Smooth muscle cell (in vitro differentiated cells): Measurements from ENCODE around the gene FBXW12. TPM values are rescaled to one million over a fixed set of nuclear protein-coding genes. Genes with fewer than 3 reads are reported as not detected.

ENCODE experiments used
- DNase-seq: peaks from one replicate; lab custom pipeline; 2025; ENCODE audit not compliant: unreplicated experiment; lab: John Stamatoyannopoulos, UW
- H2AFZ ChIP-seq: fragments of 200-600 bp; sonication (generic); 2 replicates; pipeline ENCODE4 v1.6.0; 2016; ENCODE audit warnings: antibody characterized with exemption, low read depth, mild to moderate bottlenecking
- H3F3A ChIP-seq: fragments of 200-600 bp; sonication (generic); 2 replicates; pipeline ENCODE4 v1.6.0; 2017; ENCODE audit warnings: antibody characterized with exemption, low read depth
- H3K27ac ChIP-seq: fragments of 200-600 bp; sonication (generic); 2 replicates; pipeline ENCODE4 v1.5.1; 2016; ENCODE audit warnings: low read depth, mild to moderate bottlenecking
- H3K27me3 ChIP-seq: fragments of 200-600 bp; sonication (generic); 2 replicates; pipeline ENCODE4 v1.6.1; 2016; ENCODE audit warnings: low read depth, mild to moderate bottlenecking
- H3K36me3 ChIP-seq: fragments of 200-600 bp; sonication (generic); 2 replicates; pipeline ENCODE4 v1.5.1; 2016; ENCODE audit warnings: low read depth
- H3K4me1 ChIP-seq: fragments of 200-600 bp; sonication (generic); 2 replicates; pipeline ENCODE4 v1.5.1; 2016; ENCODE audit warnings: low read depth
- H3K4me2 ChIP-seq: fragments of 200-600 bp; sonication (generic); 2 replicates; pipeline ENCODE4 v1.6.0; 2016; ENCODE audit warnings: mild to moderate bottlenecking
- H3K4me3 ChIP-seq: fragments of 200-600 bp; sonication (generic); 2 replicates; pipeline ENCODE4 v1.5.1; 2016; ENCODE audit warnings: mild to moderate bottlenecking
- H3K79me2 ChIP-seq: fragments of 200-600 bp; sonication (generic); 2 replicates; pipeline ENCODE4 v1.6.0; 2016; ENCODE audit warnings: low read depth, mild to moderate bottlenecking
- H3K9ac ChIP-seq: fragments of 200-600 bp; sonication (generic); 2 replicates; pipeline ENCODE4 v1.6.0; 2016; ENCODE audit warnings: low read depth
- H3K9me3 ChIP-seq: fragments of 200-600 bp; sonication (generic); replicated peaks from 2 replicates; pipeline ENCODE4 v1.5.1; 2016; ENCODE audit warnings: low read depth
- H4K20me1 ChIP-seq: fragments of 200-600 bp; sonication (generic); 2 replicates; pipeline ENCODE4 v1.6.0; 2016; ENCODE audit warnings: low read depth
- WGBS: methylation state at CpG from one replicate; pipeline ENCODE4 v1.1.7; 2016; ENCODE audit warnings: low lambda C conversion rate; 5-methylcytosine and 5-hydroxymethylcytosine counted together
- polyA plus RNA-seq: library from polyadenylated mRNA; unstranded; fragments of >200 nt; fragmentation: Nextera tagmentation; extraction: Ambion mirVana; gene quantifications from 2 replicates; pipeline ENCODE4 v1.2.1, GENCODE V29; 2016
- total RNA-seq: library from RNA; depleted of rRNA; stranded (reverse); fragments of >200 nt; gene quantifications from 2 replicates; pipeline ENCODE4 v1.2.3, GENCODE V29; 2014
- TF ChIP-seq, protein P1 (sequence below): fragments of 200-600 bp; sonication (generic); IDR thresholded peaks from 2 replicates; pipeline ENCODE4 v1.5.1; 2017; ENCODE audit warnings: borderline replicate concordance, mild to moderate bottlenecking, antibody characterized with exemption; ENCODE audit not compliant: insufficient read depth, poor library complexity, severe bottlenecking

The FBXW12 gene
- total and polyA plus RNA-seq, 2 experiments from 2014 or later = 0.07 TPM; not detected in 1

DNA sequence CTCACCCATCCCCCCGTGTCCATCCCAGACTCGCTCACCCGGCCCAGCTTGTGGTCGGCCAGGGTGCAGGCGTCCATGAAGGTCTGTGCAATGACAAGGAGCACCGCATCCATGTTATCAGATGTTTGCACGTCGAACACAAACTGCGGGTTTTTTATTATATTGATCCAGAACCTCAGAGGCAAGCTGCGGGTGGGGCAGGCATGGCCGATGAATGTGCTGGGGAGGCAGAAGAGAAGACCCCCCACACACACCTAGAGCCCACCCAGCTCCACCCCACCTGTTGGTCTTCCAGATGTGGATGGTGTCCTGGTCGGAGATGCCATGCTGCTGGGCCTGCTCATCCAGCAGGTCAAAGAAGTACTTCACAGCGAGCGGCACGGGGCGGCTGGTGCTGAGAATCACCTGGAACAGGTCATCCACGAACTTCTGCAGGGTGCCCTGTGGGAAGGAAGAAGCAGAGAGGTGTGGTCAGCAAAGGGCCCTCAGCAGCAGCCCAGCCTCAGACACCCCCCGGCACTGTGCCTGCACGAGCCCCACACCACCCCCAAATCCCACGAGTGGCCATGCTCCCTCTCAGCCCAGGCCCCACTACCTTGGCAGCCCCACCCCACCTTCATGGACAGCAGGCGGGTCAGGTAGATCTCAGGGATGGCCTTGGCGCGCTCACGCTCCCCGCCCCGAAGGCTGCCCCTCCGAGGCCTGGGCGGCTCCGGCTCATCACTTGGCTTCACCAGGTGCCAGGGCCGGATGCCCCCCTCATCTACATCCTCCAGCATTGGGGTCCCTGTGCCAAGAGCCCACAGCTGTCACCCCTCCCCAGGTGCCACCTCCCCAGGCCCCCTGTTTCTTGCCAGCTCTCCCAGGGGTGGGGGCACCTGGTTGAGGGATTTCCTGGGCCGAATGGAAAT is 37.5 kb downstream of the FBXW12 start:
- DNase-seq = no peak
- Histone ChIP-seq H3K4me1 (no peaks in the 10 kb centered on the region), H3K36me3 (no peaks in the 10 kb centered on the region), H2AFZ (no peak overlapping the region), H3K79me2 (no peaks in the 10 kb centered on the region), H3K9ac (no peak overlapping the region), H3K9me3 (no peaks in the 10 kb centered on the region), H3F3A (no peaks in the 10 kb centered on the region), H4K20me1 (no peaks in the 10 kb centered on the region), H3K4me3 (no peak overlapping the region), H3K27ac (no peak overlapping the region), H3K4me2 (no peak overlapping the region), H3K27me3 (no peaks in the 10 kb centered on the region)
- TF ChIP-seq, protein P1, sequence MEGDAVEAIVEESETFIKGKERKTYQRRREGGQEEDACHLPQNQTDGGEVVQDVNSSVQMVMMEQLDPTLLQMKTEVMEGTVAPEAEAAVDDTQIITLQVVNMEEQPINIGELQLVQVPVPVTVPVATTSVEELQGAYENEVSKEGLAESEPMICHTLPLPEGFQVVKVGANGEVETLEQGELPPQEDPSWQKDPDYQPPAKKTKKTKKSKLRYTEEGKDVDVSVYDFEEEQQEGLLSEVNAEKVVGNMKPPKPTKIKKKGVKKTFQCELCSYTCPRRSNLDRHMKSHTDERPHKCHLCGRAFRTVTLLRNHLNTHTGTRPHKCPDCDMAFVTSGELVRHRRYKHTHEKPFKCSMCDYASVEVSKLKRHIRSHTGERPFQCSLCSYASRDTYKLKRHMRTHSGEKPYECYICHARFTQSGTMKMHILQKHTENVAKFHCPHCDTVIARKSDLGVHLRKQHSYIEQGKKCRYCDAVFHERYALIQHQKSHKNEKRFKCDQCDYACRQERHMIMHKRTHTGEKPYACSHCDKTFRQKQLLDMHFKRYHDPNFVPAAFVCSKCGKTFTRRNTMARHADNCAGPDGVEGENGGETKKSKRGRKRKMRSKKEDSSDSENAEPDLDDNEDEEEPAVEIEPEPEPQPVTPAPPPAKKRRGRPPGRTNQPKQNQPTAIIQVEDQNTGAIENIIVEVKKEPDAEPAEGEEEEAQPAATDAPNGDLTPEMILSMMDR = no peak
- 96% methylated on average over 31 of the region's 31 CpGs for WGBS

DNA sequence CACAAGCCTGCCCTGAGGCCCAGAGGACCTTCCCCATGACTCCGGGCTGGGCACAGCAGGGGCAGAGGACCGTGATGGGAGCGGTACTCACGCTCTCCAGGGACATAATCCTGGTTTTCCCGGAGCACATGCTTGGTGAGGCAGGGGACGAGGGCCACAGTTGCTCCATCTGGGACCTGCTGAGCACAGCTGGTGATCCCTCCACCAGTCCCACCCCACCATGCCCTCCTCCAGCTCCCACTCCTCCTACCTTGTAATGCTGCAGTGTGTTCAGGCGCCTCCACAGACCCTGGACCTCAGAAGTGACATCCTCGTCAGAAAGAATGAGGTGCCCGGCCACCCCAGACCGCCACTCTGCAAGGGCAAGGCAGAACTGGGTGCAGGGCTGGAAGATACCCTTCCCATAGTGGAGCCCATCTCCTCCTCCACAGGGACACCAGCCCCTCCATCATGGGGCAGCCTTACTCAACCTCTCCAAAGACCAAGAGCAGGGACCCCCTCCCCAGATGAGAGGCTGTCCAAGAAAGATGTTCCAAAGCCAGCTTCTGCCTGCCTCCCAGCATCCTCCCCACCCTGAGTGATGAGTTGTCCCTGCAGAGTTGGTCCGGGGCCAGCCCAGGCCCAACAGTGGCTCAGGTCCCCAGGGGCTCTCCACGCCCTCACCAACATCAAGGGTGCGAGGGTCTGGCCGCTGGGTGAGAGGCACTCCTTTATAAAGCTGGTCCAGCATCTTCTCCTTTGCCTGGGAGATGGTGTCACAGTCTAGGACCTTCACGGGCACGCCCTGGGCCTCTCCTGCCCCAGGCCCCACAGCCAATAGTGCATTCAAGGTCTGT is 38.4 kb downstream of the FBXW12 start:
- H3K79me2 ChIP-seq = no peaks in the 10 kb centered on the region
- WGBS = 99% methylated on average over 16 of the region's 16 CpGs
- H4K20me1 ChIP-seq = no peaks in the 10 kb centered on the region
- H3K9ac ChIP-seq = no peak overlapping the region
- no peak for DNase-seq
- H3K36me3 ChIP-seq = no peaks in the 10 kb centered on the region
- no peak overlapping the region for H3K4me3 ChIP-seq
- H3K4me2 ChIP-seq = no peak overlapping the region
- no peak overlapping the region for H2AFZ ChIP-seq
- TF ChIP-seq, protein P1 = no peak
- no peaks in the 10 kb centered on the region for H3F3A ChIP-seq
- no peaks in the 10 kb centered on the region for H3K4me1 ChIP-seq
- no peaks in the 10 kb centered on the region for H3K27me3 ChIP-seq
- H3K9me3 ChIP-seq = no peaks in the 10 kb centered on the region
- no peak overlapping the region for H3K27ac ChIP-seq

DNA sequence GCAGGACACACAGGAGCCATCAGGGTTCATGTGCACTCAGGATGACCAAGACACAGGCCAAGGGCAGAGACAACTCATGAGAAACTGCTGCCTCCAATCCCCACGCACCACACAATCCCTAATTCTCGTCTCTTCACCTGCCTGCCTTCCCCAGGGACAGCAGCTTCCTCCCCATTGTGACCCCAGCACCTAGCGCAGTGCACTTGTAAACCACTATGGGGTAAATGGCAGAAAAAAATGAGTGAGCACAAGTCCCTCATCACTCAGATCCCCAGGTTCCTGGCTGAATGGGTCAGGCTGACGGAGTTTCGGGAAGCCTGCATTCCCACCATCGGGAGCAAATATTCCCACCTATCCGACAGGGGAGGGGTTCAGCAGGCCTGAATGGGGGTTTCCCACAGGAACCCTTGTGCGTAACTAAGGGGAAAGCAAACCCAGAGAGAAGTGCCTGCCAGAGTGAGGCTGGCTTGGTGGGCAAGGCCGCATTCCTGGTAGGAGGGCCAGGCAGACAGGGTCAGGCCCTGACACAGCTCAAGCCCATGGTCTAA is 39.1 kb downstream of the FBXW12 start:
- no peaks in the 10 kb centered on the region for H3F3A ChIP-seq
- no peaks in the 10 kb centered on the region for H3K27me3 ChIP-seq
- no peak overlapping the region for H3K9ac ChIP-seq
- H3K4me2 ChIP-seq = no peak overlapping the region
- no peak for DNase-seq
- H3K27ac ChIP-seq = no peak overlapping the region
- no peaks in the 10 kb centered on the region for H3K9me3 ChIP-seq
- no peaks in the 10 kb centered on the region for H3K36me3 ChIP-seq
- TF ChIP-seq, protein P1 = no peak
- no peak overlapping the region for H2AFZ ChIP-seq
- 98% methylated on average over 9 of the region's 9 CpGs for WGBS
- H4K20me1 ChIP-seq = no peaks in the 10 kb centered on the region
- no peak overlapping the region for H3K4me3 ChIP-seq
- no peaks in the 10 kb centered on the region for H3K79me2 ChIP-seq
- H3K4me1 ChIP-seq = no peaks in the 10 kb centered on the region
